ENCODE results near the gene COL4A3.

The COL4A3 gene

DNA sequence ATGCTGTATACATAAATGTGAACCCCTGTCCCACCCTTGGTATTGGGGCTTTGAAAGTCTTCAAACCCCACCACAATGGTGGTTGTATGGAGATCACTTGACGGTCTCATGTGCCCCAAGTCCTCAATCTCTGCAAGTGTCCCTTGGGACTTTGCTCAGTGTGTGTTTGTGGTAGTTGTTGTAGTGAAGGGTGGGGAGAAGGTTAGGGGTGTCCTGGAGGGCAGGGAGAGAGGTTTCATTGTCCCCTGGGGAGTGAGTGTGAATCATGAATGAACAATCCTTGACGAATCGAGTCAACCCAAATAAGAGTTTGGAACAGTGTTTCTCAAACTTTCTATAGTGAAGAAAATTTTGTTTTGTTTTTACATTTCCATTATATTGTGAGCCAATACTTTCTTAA, 28.1 kb downstream of the COL4A3 start:
- DNase-seq (ENCODE audit: insufficient read length, low spot score) (no peak), FAIRE-seq (no peak)
- TF ChIP-seq POLR2A (IDR thresholded peaks at IDR 0.05; ENCODE audit: low read depth, low read length) (no peak), PAX5 (IDR thresholded peaks at IDR 0.05; ENCODE audit: insufficient read depth, low read length, severe bottlenecking) (no peak), POU2F2 (IDR thresholded peaks at IDR 0.05; ENCODE audit: low read depth, low read length) (no peak), POLR2AphosphoS5 (IDR thresholded peaks at IDR 0.05; ENCODE audit: low read depth, low read length) (no peak), SPI1 (IDR thresholded peaks at IDR 0.05; ENCODE audit: low read depth, low read length) (no peak), TAF1 (IDR thresholded peaks at IDR 0.05; ENCODE audit: low read depth, low read length) (no peak)

GRCh38 chr2:227194219-227194618, 29.8 kb downstream of the COL4A3 start:
- no peak for TF ChIP-seq POLR2A (IDR thresholded peaks at IDR 0.05; ENCODE audit: low read depth, low read length)
- no peak for TF ChIP-seq PAX5 (IDR thresholded peaks at IDR 0.05; ENCODE audit: insufficient read depth, low read length, severe bottlenecking)
- no peak for TF ChIP-seq POLR2AphosphoS5 (IDR thresholded peaks at IDR 0.05; ENCODE audit: low read depth, low read length)
- no peak for TF ChIP-seq SPI1 (IDR thresholded peaks at IDR 0.05; ENCODE audit: low read depth, low read length)
- no peak for TF ChIP-seq POU2F2 (IDR thresholded peaks at IDR 0.05; ENCODE audit: low read depth, low read length)
- no peak for TF ChIP-seq TAF1 (IDR thresholded peaks at IDR 0.05; ENCODE audit: low read depth, low read length)
- FAIRE-seq (no peak), DNase-seq (ENCODE audit: insufficient read length, low spot score) (no peak)

- no peak for TF ChIP-seq TAF1 (IDR thresholded peaks at IDR 0.05; ENCODE audit: low read depth, low read length)
- no peak for TF ChIP-seq POU2F2 (IDR thresholded peaks at IDR 0.05; ENCODE audit: low read depth, low read length)
- no peak for TF ChIP-seq PAX5 (IDR thresholded peaks at IDR 0.05; ENCODE audit: insufficient read depth, low read length, severe bottlenecking)
- no peak for TF ChIP-seq POLR2AphosphoS5 (IDR thresholded peaks at IDR 0.05; ENCODE audit: low read depth, low read length)
- TF ChIP-seq POLR2A (IDR thresholded peaks at IDR 0.05; ENCODE audit: low read depth, low read length): no peak
- no peak for TF ChIP-seq SPI1 (IDR thresholded peaks at IDR 0.05; ENCODE audit: low read depth, low read length)
- DNase-seq (ENCODE audit: insufficient read length, low spot score) (no peak), FAIRE-seq (no peak)
Measured at GRCh38 chr2:227198866-227199265, 34.4 kb downstream of the COL4A3 start.

- TF ChIP-seq TAF1 (IDR thresholded peaks at IDR 0.05; ENCODE audit: low read depth, low read length) (no peak), POLR2AphosphoS5 (IDR thresholded peaks at IDR 0.05; ENCODE audit: low read depth, low read length) (no peak), SPI1 (IDR thresholded peaks at IDR 0.05; ENCODE audit: low read depth, low read length) (no peak), POLR2A (IDR thresholded peaks at IDR 0.05; ENCODE audit: low read depth, low read length) (no peak), POU2F2 (IDR thresholded peaks at IDR 0.05; ENCODE audit: low read depth, low read length) (no peak), PAX5 (IDR thresholded peaks at IDR 0.05; ENCODE audit: insufficient read depth, low read length, severe bottlenecking) (no peak)
- DNase-seq (ENCODE audit: insufficient read length, low spot score) (no peak), FAIRE-seq (no peak)
Measured at GRCh38 chr2:227201771-227202170, 37.3 kb downstream of the COL4A3 start.

- no peak for DNase-seq (ENCODE audit: insufficient read length, low spot score)
- TF ChIP-seq POU2F2 (IDR thresholded peaks at IDR 0.05; ENCODE audit: low read depth, low read length): no peak
- no peak for TF ChIP-seq PAX5 (IDR thresholded peaks at IDR 0.05; ENCODE audit: insufficient read depth, low read length, severe bottlenecking)
- no peak for TF ChIP-seq POLR2AphosphoS5 (IDR thresholded peaks at IDR 0.05; ENCODE audit: low read depth, low read length)
- no peak for FAIRE-seq
Measured at GRCh38 chr2:227204452-227204851, 40.0 kb downstream of the COL4A3 start.

DNA sequence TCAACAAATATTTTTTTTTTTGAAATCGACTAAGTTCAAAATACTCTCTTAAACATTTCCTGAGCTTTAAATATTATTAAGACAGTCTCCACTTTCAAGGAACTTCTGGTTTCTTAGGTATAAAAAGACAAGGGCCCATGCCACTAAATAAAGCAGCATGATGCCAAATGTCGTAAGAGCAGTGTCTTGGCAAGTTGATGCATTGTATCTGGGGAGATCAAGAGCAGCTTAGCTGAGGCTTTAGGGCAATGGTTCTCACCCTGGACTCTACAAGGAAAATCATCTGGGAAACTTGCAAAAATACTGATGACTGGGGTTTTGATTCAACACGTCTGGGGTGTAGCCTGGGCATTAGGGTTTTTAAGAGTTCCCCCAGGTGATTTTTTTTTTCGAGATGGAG, 41.3 kb downstream of the COL4A3 start:
- TF ChIP-seq POU2F2 (IDR thresholded peaks at IDR 0.05; ENCODE audit: low read depth, low read length) (no peak), POLR2A (IDR thresholded peaks at IDR 0.05; ENCODE audit: low read depth, low read length) (no peak), SPI1 (IDR thresholded peaks at IDR 0.05; ENCODE audit: low read depth, low read length) (no peak), PAX5 (IDR thresholded peaks at IDR 0.05; ENCODE audit: insufficient read depth, low read length, severe bottlenecking) (no peak), TAF1 (IDR thresholded peaks at IDR 0.05; ENCODE audit: low read depth, low read length) (no peak)
- DNase-seq (ENCODE audit: insufficient read length, low spot score) (no peak), FAIRE-seq (no peak)

DNA sequence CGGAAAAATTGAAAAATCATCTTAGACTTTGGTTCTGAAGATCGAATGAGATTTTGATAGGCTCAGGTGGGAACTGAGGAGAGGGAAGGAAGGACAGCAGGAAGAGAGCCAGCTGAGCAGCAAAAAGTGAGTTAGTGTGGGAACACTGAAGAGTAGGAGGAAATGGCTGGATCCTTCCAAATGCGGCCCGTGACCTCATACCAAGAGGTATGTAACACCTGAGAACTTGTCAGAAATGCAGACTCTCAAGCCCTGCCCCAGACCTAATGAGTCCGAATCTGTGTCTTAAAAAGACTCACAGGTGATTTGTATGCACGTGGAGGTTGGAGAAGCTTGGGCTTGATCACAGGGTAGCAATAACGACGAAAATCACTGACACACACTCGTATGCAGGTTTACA, 42.0 kb downstream of the COL4A3 start:
- no peak for FAIRE-seq
- TF ChIP-seq POLR2AphosphoS5 (IDR thresholded peaks at IDR 0.05; ENCODE audit: low read depth, low read length): no peak
- no peak for TF ChIP-seq SPI1 (IDR thresholded peaks at IDR 0.05; ENCODE audit: low read depth, low read length)
- TF ChIP-seq POLR2A (IDR thresholded peaks at IDR 0.05; ENCODE audit: low read depth, low read length): no peak
- no peak for TF ChIP-seq TAF1 (IDR thresholded peaks at IDR 0.05; ENCODE audit: low read depth, low read length)
- no peak for TF ChIP-seq POU2F2 (IDR thresholded peaks at IDR 0.05; ENCODE audit: low read depth, low read length)
- TF ChIP-seq PAX5 (IDR thresholded peaks at IDR 0.05; ENCODE audit: insufficient read depth, low read length, severe bottlenecking): no peak
- DNase-seq (ENCODE audit: insufficient read length, low spot score): no peak

- no peak for TF ChIP-seq SPI1 (IDR thresholded peaks at IDR 0.05; ENCODE audit: low read depth, low read length)
- no peak for TF ChIP-seq TAF1 (IDR thresholded peaks at IDR 0.05; ENCODE audit: low read depth, low read length)
- TF ChIP-seq POLR2A (IDR thresholded peaks at IDR 0.05; ENCODE audit: low read depth, low read length): no peak
- TF ChIP-seq POLR2AphosphoS5 (IDR thresholded peaks at IDR 0.05; ENCODE audit: low read depth, low read length): no peak
- no peak for TF ChIP-seq POU2F2 (IDR thresholded peaks at IDR 0.05; ENCODE audit: low read depth, low read length)
- no peak for TF ChIP-seq PAX5 (IDR thresholded peaks at IDR 0.05; ENCODE audit: insufficient read depth, low read length, severe bottlenecking)
- no peak for DNase-seq (ENCODE audit: insufficient read length, low spot score)
- FAIRE-seq: no peak
Measured at GRCh38 chr2:227207573-227207972, 43.1 kb downstream of the COL4A3 start.

DNA sequence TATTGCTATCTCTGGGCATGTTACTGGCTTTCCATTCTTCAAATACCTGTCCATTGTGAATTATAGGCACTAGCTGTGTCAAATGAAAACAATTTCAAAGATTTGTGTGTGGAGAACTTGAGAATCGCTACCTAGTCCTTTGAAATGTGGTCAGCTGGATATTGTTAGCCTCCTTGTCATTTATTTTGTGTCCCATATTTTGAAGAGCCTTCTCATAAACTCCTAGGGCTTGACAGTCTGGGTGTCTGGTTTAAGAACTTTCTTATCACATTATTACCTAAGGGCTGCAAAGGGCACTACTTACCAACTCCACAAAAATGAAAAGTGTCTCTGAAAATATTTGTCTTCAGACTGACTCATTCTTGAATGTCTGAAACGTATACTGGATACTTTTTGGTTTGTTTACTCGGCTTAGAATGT, 50.2 kb downstream of the COL4A3 start:
- no peak for FAIRE-seq
- no peak for DNase-seq (ENCODE audit: insufficient read length, low spot score)
- TF ChIP-seq TAF1 (IDR thresholded peaks at IDR 0.05; ENCODE audit: low read depth, low read length) (no peak), PAX5 (IDR thresholded peaks at IDR 0.05; ENCODE audit: insufficient read depth, low read length, severe bottlenecking) (no peak), SPI1 (IDR thresholded peaks at IDR 0.05; ENCODE audit: low read depth, low read length) (no peak), POU2F2 (IDR thresholded peaks at IDR 0.05; ENCODE audit: low read depth, low read length) (no peak), POLR2A (IDR thresholded peaks at IDR 0.05; ENCODE audit: low read depth, low read length) (no peak), POLR2AphosphoS5 (IDR thresholded peaks at IDR 0.05; ENCODE audit: low read depth, low read length) (no peak)

Data from GM12891 (cell line).